Embryonic facial prominence (tissue), 1 donor: ENCODE results near the gene ACTC1.

Experiments used
- DNase-seq: peaks from one replicate; pipeline ENCODE4 v3.0.0-alpha.2; 2016; ENCODE audit errors: extremely low spot score

Gene ACTC1

DNA sequence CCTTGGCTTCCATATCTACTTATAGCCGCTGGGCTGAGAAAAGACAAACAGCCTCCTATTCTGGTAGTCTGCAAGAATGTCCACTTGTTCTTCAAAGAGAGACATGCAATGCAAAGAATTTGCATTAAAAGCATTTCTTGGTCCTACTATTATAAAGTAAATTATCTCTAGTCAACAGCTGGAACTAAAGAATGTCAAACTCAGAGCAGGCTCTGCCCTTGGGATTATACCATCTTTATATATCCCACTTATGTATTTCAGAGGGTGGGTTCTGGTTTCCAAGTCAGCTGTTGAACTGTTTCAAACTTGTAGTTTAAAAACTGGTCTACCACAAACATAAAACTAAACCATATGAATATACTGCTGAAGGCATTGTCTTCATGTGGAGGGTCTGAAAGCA is 7.0 kb upstream of the ACTC1 start:
- no peak for DNase-seq

DNA sequence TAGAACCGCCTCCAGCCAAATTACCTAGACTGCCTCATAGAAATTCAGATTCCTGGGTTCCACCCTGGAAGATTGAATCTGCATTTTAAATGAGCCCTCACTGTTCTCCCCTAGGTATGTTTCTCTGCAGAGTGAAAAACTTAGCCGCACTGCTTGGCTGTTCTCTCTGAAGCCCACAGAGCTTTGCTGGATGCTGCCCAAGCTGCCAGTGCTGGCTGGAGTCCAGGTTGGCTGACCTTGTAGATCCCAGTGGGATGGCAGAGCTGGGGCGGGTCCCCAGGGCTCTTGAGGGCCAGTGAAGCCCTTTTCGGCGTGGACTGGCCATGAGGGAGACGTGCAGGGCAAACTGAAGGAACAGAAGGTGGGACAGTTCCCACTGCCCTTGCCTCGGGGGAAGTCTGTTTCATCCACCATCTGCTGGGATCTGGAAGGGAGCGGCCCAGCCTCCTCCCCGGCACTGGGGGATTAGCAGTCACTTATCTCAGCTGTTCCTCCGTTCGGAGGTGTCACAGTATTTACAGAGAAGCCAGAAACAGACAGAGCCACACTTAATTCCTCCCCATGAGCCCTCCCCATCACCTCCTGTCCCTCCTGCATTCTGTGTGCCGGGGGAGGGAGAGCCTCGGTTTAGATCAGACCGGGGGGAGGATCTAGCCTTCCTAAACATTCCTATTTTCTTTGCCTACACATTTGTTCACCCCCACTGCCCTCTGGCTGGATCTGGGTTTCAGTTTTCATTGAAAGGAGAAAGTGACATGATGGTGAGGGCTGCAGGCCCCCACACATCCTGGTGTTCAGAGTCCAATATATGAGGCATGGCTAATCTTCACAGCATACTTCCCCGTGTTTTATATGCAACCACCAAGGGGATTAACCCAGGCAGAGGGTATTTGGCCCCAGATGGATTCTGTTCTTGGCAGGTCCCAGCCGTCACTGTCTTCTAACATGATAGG is 4.1 kb upstream of the ACTC1 start:
- no peak for DNase-seq

DNA sequence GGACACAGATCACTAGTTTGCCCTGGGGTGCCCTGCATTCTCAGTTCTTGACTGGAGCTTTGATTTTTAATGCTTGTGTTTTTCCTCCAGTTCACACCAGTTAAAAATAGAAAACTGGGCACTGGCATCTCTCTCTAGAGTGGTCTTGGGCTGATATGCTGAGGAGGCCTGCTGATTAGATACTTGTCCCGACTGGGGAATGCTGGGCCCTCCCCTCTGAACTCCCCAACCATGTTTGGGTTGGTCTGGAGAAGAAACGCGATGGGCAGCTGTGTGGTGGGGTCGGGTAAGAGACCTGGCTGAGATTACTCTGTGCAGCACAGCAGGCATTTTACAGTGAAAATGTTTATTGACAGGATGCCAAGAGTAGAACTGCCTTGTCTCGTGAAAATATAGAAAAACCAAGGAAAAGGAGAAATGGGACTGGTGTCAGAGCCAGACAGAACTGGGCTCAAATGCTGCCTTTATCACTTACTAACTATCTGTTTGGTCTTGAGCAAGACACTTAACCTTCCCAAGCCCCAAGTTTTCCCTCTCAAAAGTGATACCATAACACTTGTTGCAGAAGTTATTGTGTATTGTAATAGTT is 1.6 kb upstream of the ACTC1 start:
- no peak for DNase-seq

DNA sequence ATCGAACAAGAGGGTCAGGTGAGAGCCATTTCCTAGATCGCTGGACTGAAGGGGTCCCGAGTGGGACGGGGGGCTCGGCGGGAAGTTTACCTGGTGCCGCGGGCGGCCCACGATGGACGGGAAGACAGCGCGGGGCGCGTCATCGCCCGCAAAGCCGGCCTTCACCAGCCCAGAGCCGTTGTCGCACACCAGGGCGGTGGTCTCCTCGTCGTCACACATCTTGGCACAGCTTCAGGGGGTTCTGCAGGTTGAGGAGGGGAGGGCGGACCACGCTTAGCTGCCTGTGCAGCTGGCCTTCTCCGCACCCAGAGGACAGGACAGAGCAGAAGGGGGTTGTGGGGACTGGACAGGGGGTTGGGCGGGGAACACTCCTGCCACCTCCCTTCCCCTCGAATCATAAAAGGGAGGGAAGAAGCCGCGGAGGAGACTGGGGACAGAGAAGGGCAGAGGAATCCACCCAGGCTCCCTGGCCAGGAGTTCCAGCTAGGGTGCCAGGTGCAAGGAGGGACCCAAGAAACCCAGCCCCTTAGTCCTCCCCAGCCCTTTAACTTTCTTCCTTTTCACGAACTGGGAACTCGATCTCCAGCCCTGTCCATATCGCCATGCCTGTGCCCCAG is 651 bp downstream of the ACTC1 start:
- no peak for DNase-seq

DNA sequence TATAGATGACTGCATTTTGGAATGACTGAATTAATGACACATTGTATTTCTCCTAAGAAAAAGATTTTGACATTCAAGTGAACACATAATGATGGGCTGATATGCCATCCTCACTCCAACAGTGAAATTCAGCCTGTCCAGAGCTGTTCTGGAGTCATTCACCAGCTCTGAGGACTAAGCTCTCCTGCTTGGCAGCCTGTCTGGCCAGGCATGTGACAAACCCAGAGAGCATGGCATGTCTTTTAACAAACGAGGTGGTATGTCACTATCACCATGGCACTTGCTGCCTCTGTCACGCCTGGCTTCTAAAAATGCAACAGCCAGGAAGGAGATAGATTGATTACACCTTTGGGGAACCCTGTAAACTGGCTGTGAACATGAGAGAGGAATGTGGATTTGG is 1.4 kb downstream of the ACTC1 start:
- DNase-seq: no peak

DNA sequence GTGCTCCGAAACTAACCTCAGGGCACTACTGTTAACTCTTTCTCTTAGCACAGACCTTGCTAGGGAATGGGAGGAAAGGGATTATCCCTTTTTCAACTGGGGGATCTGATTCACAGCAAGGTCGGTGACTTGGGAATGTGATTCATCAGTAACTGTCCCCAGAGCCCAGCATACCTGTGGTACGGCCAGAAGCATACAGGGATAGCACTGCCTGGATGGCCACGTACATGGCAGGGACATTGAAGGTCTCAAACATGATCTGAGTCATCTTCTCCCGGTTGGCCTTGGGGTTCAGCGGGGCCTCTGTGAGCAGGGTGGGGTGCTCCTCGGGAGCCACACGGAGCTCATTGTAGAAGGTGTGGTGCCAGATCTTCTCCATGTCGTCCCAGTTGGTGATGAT is 2.3 kb downstream of the ACTC1 start:
- no peak for DNase-seq

DNA sequence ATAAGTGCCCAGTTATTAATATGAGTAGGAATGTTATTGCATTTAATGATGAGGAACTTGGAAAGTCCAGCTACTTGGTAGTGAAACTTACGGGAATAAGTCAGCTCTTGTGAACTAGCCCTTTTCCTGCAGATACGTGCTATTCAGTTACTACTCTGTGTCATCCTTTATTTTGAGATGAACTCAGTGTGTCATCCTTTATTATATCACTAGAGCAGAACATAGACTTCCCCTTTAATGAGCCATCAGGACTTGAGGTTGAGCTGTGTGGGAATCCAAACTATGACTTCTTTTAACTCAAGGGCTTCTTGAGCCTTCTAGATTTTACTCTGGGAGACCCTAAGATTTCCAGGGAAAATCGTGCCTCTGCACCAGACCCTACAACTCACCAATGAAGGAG is 3.6 kb downstream of the ACTC1 start:
- no peak for DNase-seq

DNA sequence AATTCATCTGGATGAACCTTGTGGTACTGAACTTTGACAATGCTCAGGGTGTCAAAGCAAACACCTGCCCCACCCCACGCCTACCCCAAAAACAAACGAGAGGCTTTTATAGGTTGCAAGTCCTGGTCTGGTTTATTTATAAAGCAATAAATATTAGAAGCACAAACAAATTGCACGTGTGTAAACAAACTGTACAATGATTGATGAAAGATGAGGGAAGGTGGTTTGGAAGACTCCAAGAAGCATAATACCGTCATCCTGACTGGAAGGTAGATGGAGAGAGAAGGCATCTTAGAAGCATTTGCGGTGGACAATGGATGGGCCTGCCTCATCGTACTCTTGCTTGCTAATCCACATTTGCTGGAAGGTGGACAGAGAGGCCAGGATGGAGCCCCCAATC is 5.2 kb downstream of the ACTC1 start:
- no peak for DNase-seq

DNA sequence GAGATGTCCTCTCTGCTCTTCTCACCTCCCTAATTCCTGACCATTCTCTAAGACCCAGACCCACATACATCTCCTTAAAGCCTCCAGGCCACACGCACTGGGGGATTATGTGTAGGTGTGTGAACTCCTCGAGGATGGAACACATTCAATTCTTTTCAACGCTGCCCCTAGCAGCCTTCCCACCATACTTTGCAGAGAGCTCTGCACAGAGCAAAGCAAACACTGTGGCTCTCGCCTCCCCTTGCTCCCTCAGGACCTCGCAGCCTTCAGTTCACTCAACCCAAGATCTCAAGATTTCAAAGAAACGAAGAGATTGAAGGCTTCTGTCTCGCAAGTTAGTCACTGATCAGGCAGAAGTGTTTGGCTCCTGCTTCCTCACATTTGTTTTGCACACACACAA is 6.0 kb downstream of the ACTC1 start:
- DNase-seq: no peak

DNA sequence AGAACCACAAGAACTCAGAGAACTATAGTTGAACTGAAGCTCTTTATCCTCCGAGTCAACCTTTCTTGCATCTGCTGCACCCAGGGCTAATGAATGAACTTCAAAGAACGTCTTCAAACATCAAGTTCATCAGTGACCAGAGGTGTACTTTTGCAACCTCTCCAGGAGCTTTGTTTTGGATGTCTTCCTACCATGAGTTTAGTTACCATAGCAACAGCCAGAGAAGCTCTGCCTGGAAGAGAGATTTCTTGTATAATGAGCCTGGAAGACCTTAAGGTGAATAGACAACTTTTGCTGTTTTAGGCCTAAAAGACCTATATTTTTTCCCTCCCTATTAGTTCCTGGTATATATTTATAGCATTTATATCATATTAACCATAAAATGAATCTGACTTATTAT is 9.1 kb downstream of the ACTC1 start:
- DNase-seq: no peak

DNA sequence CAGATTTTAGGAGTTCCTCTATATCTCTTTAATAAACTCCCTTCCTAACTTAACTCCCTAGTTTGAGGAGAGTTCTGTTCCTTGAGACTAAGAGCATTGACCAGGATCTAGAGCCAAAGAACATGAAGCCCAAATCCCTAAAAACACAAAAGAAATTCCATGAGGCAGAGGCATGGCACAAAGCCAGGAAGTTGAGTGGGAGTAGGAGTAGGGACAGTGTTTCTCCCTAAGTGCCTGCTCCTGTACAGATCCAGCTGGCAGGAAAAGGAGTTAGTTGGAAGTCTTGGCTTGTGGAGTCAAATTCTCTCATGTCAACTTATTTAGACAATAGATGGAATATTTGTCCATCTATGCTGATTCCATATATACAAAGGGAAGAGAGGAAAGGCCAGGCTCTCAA is 11.4 kb downstream of the ACTC1 start:
- DNase-seq: no peak

DNA sequence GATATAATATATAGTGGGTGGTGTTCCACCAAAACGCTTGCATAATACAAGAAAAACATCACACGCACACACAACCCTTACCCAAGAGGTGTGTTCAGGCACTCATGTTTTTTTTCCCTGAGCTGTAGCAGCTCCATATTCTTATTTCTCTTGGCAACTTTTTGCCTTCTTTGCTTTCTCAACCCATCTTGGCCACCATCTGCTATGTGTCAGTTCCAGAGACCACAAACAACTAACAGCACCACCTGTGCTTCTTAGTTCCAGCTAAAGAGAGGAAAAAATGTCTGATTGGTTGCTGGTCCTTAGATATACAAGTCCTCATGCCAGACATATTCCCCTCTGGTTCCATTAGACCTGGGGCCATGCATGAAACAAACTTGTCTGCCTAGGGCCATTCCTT is 11.9 kb downstream of the ACTC1 start:
- DNase-seq: no peak

DNA sequence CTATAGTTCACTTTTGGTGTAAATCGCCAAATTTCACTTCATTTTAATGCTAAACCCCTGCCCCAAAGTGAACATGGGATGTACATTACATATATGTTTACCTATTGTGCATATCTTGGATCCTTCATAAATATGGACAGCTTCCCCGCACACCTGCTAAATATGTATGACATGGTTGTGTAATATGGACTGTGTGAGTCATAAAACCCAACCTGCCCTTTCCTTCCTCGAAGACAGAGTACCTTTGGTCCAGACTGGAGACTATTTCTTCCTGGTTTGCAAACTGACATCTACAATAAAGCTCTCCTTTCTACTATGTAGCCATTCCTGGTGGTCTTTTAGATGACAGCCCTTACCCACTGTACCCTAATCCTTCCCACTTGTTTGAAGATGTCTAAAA is 12.4 kb downstream of the ACTC1 start:
- DNase-seq: no peak

DNA sequence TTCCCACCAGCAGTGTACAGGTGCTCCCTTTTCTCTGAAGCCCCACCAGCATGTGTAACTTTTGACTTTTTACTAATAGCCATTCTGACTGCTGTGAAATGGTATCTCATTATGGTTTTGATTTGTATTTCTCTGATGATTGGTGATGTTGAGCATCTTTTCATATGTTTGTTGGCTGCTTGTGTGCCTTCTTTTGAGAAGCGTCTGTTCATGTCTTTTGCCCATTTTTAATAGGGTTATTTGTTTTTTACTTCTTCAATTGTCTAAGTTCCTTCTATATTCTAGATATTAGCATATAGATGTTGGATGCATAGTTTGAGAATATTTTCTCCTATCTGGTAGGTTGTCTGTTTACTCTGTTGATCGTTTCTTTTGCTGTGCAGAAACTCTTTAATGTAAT is 14.6 kb downstream of the ACTC1 start:
- no peak for DNase-seq

DNA sequence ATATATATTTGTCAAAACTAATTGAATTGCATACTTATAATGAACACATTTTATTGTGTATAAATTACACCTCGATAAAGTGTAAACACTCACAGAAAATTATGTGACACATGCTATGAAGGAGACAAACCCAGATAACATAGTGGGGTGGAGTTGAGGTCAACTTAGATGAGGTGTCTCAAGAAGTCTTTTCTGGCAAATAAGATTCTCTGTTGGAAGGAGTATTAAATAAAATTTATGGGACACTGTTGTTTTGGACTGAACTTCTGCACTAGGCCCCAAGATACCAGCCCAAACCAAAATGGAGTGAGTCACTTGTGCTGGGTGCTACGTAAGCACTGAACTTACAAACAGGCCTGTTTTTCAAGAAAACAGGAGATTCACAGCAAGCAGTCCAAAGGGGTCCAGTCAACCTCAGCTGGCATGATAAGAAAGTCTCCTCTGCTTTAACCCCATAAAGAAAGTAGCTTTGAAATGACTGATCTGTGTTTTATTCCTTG is 18.7 kb downstream of the ACTC1 start:
- no peak for DNase-seq

DNA sequence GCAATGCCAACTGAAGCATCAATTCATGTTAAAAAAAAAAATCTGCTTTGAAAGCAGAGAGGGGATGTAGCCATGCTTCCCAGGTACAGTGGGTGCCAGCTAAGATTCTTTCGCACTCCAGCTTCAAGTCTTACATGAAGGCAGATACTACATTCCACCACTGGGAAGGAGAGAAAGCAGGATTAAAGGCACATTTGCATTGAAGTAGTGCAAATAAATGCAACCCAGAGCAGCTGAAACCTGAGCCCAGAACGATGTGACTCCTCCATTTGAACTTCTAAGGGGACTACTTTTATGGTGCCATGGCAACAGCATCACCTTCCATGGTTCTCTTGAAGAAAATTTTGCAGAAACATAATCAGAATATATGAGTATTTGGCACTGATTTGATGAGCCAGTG is 21.4 kb downstream of the ACTC1 start:
- DNase-seq: no peak

DNA sequence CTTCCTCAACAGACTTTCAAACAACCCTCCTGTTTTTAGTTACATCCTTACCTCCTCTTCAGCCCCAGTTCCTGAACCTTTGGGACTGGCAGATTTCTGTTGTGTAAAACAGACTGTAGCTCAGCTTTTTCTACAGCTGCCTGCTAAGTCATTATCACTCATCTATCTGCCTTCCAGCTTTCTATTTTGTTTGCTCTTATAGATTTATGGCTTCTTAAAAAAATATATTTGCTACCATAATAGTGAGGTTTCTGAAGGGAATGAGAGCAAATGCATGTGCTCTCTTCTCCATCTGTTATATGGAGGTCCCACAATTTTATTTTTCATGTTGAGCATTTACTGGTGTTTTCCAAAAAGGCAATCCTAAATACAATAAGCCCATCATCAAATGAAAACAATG is 22.3 kb downstream of the ACTC1 start:
- DNase-seq: no peak

DNA sequence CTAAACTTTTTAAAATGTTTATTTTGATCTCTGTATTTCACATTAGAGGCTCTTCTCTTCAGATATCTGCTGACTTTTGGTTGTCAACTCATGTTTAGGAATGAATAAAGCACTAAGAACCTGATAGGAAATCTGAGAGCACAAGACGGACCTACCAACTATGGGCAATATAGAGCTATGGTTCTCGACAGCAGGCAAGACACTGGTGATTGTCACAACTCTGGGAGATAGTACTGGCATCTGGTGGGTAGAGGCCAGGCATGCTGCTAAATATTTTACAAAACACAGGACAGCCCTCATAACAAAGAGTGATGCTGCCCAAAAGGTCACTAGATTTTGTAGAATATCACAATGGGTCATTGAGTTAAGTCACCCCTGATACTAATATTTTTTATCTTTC is 23.0 kb downstream of the ACTC1 start:
- no peak for DNase-seq

DNA sequence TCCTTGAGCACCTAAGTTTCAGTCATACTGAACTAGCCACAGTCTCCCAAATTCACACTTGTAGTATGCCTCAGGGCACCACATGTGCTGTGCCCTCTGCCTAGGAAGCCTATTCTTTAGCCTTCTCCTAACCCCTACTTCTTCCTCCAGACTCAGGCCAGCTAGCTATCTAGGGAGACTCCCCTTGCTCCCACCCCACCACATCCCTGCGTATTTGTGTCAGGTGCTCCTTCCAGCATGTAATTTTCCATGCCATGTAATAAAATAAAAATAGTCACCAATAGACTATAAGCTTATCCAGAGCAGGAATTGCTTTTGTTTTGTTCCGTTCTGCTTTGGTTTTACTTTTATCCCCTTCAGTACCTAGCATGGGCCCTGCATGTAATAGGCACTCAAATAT is 25.6 kb downstream of the ACTC1 start:
- DNase-seq: no peak

DNA sequence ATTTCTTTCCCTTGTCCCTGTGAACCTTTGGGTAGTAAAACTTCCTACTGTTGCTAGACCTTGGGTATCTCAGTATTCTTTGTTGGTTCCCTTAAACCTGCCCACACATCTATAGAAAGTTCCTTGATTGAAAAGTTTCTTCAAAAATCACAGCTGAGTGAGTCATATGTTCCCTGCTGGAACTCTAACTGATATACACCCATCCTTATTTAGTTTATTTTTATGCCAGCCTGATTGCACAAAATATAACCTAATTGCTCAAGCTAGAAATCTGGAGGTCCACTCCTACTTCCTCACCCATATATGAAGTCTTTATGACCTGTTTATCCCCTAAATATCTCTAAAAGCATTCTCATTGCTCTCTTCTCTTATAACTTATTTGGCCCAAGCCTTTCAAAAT is 26.8 kb downstream of the ACTC1 start:
- DNase-seq: no peak

DNA sequence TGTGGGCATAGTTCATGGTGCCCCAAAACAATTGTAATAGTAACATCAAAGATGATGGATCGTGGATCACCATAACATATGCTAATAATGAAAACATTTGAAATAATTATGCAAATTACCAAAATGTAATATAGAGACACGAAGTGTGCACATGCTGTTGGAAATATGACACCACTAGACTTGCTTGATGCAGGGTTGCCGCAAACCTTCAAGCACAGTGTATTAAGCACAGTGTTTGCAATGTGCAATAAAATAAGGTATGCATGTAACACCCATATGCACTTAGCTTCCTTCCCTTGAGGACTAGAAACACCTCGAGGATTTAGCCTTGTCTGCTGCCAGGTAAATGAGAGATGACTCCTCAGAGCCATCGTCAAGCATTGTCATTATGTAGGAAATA is 29.6 kb downstream of the ACTC1 start:
- DNase-seq: no peak

DNA sequence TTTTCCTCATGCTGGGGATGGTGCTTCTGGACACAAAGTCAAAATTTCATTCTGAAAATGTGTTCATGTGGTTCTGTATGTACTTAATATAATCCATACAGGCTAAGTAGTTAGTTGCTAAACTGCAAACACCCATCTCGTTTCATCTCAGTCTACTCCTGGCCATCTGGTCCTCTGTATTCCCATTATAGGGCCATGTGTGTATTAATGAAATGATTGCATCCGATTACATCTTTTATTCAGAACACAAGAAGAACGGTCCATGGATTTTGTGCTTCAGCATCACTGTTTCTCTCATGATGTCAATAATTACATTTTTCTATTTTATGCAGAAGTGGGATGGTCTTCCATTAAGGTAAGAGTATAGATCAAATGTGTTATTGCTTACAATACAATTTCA is 34.4 kb downstream of the ACTC1 start:
- DNase-seq: no peak

DNA sequence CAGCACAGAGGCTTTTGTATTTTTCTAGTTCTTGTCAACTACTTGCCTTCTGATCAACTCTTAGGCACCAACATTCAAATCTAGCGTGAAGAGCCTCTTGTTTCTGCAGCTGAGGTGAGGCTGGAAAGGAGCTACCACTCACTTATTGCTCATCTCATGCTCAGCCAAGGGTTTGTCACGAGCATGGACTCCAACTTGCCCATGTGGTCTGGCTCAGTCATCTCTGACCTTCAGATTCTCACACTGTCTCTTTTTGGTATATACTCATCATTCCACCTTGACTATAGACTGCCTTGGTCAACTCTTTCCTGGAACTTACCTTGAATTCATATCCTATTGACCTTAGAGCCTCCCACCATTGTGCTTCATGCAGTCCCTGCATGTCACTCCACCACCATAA is 35.4 kb downstream of the ACTC1 start:
- no peak for DNase-seq
